Heart left ventricle (tissue), 13 donors: Measurements from ENCODE around the gene COPB1.

Experiments
- CTCF ChIP-seq, 12 donors: fragments of 200-600 bp; sonication (generic) in 4 of 12; IDR thresholded peaks; one replicate each; pipeline versions ENCODE4 v1.5.0 to v1.8.0; 2018 to 2022; ENCODE audit warnings: antibody characterized with exemption in 12 of 12, mild to moderate bottlenecking in 5 of 12
- POLR2A ChIP-seq, 2 donors: fragments of 450-650 bp; IDR thresholded peaks; one replicate each; pipeline ENCODE4 v1.6.1; 2017; ENCODE audit warnings: antibody characterized with exemption in 2 of 2, mild to moderate bottlenecking in 2 of 2, moderate library complexity in 2 of 2
- donor health status: ischemic (EF 13 %, LVEDD 7.1; RV severe dilation, severe dysfunction).
- donor health status: DM: no; HTN: yes; CAD: no.
- donor health status: DM: no; HTN: no; CAD: no.
- donor health status: ischemic (EF 25% LVEDD 6.9; RV normal size, moderate dysfunction).
- donor health status: ischemic (EF 25% LVEDD 5.7; RV mildly dilated, moderate dysfunction).
- donor health status: ischemic (EF 35%, LVEDD 5.7; RV mildly dilated, moderate dysfunction).
- donor health status: nonischemic (EF 11% LVEDD 7.7; RV severe dilation, severe dysfunction).
- donor health status: DM: yes; HTN: yes; CAD: no.
- donor health status: PGD.
- donor health status: ischemic (EF 29% LVEDD 5.4; RV normal size, mild dysfunction).
- donor health status: nonischemic (EF 23%, LVEDD 6.1; RV moderate dilation, normal function).

DNA sequence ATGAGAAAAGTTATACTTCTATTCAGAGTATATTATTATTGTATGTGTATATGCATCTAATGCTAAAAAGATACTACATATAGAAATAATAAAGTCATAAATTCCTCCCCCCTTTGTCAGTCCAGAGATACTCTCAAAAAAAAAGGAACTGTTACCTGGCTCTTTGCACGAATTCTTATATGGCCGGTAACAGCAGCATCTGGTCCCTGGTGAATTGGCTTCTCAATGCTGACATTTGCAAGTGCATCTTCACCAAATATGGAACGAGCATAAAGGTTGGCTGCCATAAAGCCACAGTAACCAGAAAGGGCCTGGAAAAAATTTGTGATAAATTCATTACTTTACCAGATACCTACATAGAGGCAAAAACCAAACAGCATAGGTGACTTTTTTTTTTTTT lies 41.2 kb downstream of the COPB1 start:
- TF ChIP-seq CTCF (IDR thresholded peaks at IDR 0.05) (no peak), POLR2A (IDR thresholded peaks at IDR 0.05) (no peak)
